Activated CD8-positive, alpha-beta memory T cell treated with anti-CD3 and anti-CD28 coated beads for 36 hours (primary cell): ENCODE data around the gene MYO1C. TPM values are rescaled to one million over a fixed set of nuclear protein-coding genes. Genes with fewer than 3 reads are reported as not detected.

Experiments
- total RNA-seq, 2 experiments: library from RNA; stranded (reverse); gene quantifications; one replicate each; pipeline ENCODE4 v1.2.3, GENCODE V29; 2021

MYO1C gene
- total RNA-seq, 2 experiments from 2014 or later = 30.4 to 31.4 TPM

Other genes starting within 250 kb of the MYO1C start
- gene BHLHA9, start 222.2 kb downstream of the MYO1C start, total RNA-seq = not detected
- gene TRARG1, start 213.0 kb downstream of the MYO1C start, total RNA-seq = not detected
- 100 to 1,000 TPM; 564 to 609 TPM for gene YWHAE, start 92.5 kb downstream of the MYO1C start, total RNA-seq
- gene CRK, start 36.5 kb downstream of the MYO1C start, total RNA-seq = 10 to 100 TPM; 20.6 to 21.3 TPM
- gene INPP5K, start 23.9 kb upstream of the MYO1C start, total RNA-seq = 10 to 100 TPM; 22.6 to 23.7 TPM
- gene PITPNA, start 70.1 kb upstream of the MYO1C start, total RNA-seq = 10 to 100 TPM; 73.7 to 80.7 TPM
- gene SLC43A2, start 136.1 kb upstream of the MYO1C start, total RNA-seq = 1 to 10 TPM; 5.2 to 6.1 TPM
- 1 to 10 TPM; 1.4 to 1.6 TPM for gene SCARF1, start 153.0 kb upstream of the MYO1C start, total RNA-seq
- 1 to 10 TPM; 3.7 to 4.9 TPM for gene RILP, start 157.2 kb upstream of the MYO1C start, total RNA-seq
- 100 to 1,000 TPM; 420 to 428 TPM for gene PRPF8, start 192.2 kb upstream of the MYO1C start, total RNA-seq
- under 1 TPM; 0.08 to 0.21 TPM for gene TLCD2, start 217.7 kb upstream of the MYO1C start, total RNA-seq
- gene WDR81, start 232.0 kb upstream of the MYO1C start, total RNA-seq = 10 to 100 TPM; 21.2 to 22.3 TPM